HL-60 (cell line): Measurements from ENCODE around the gene KCNAB1.

Source experiments
- POLR2AphosphoS5 ChIP-seq: IDR thresholded peaks from 2 replicates; pipeline ENCODE4 v1.6.1; 2012; ENCODE audit warnings: low read depth
- SPI1 ChIP-seq: IDR thresholded peaks from 2 replicates; pipeline ENCODE4 v1.6.1; 2012; ENCODE audit warnings: low read depth, mild to moderate bottlenecking, borderline replicate concordance
- TF ChIP-seq, protein P1 (sequence below): IDR thresholded peaks from one replicate; pipeline ENCODE4 v1.5.1; 2011; ENCODE audit warnings: low read length, control low read depth, inconsistent platforms; ENCODE audit not compliant: insufficient read depth

DNA sequence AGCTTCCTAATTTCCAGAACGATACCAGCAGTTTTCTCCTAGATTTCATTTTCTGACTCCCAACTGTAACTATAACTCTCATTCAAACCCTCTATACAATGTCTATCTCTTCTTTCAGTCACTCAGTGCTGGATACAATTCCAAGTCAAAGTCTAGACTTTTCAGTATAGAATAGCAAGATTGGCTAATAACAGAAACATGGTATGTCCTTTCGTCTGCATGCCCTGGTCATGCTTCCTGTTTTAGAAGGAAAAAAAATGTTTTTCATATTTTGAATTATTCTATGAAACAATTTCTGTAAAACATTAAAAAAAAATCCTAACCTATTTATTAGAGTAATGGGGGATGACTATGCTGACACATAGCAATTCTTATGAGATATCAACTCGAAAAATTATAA, 180.0 kb downstream of the KCNAB1 start:
- TF ChIP-seq, protein P1, sequence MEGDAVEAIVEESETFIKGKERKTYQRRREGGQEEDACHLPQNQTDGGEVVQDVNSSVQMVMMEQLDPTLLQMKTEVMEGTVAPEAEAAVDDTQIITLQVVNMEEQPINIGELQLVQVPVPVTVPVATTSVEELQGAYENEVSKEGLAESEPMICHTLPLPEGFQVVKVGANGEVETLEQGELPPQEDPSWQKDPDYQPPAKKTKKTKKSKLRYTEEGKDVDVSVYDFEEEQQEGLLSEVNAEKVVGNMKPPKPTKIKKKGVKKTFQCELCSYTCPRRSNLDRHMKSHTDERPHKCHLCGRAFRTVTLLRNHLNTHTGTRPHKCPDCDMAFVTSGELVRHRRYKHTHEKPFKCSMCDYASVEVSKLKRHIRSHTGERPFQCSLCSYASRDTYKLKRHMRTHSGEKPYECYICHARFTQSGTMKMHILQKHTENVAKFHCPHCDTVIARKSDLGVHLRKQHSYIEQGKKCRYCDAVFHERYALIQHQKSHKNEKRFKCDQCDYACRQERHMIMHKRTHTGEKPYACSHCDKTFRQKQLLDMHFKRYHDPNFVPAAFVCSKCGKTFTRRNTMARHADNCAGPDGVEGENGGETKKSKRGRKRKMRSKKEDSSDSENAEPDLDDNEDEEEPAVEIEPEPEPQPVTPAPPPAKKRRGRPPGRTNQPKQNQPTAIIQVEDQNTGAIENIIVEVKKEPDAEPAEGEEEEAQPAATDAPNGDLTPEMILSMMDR = no peak
- TF ChIP-seq POLR2AphosphoS5 (no peak), SPI1 (no peak)
